Measurements from ENCODE around the gene PLEKHG3.

DNA sequence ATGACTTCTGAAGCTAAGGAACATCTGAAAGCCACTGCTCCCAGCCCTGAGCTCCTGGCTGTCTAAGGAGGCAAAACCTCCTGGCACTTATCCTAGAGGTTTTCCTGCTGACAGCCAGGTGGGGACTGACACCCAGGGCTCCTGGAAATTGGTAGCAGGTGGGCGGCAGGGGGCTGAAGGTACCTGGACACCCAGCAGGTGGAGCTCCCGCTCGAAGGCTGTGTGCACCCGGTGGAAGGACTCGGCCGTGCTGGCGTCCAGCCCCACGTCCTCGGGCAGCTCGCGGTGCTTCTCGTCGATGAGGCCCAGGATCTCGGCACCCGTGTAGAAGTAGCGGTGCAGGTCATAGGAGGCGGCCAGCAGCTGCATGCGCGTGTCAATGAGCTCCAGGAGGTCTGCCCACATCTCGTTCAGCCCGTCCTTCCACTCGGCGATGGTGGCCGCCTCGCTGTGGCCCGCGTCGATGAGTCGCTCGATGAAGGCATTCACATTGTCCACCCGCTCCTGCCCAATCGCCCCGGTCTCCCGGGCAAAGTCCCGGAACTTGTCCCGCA, 68.2 kb downstream of the PLEKHG3 start:
- TF ChIP-seq, protein P1, sequence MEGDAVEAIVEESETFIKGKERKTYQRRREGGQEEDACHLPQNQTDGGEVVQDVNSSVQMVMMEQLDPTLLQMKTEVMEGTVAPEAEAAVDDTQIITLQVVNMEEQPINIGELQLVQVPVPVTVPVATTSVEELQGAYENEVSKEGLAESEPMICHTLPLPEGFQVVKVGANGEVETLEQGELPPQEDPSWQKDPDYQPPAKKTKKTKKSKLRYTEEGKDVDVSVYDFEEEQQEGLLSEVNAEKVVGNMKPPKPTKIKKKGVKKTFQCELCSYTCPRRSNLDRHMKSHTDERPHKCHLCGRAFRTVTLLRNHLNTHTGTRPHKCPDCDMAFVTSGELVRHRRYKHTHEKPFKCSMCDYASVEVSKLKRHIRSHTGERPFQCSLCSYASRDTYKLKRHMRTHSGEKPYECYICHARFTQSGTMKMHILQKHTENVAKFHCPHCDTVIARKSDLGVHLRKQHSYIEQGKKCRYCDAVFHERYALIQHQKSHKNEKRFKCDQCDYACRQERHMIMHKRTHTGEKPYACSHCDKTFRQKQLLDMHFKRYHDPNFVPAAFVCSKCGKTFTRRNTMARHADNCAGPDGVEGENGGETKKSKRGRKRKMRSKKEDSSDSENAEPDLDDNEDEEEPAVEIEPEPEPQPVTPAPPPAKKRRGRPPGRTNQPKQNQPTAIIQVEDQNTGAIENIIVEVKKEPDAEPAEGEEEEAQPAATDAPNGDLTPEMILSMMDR (IDR thresholded peaks at IDR 0.05): no peak
- no peak for TF ChIP-seq POLR2A (IDR thresholded peaks at IDR 0.05)
